CD14-positive monocyte (primary cell): ENCODE results near the gene SIX5. TPM values are rescaled to one million over a fixed set of nuclear protein-coding genes. Genes with fewer than 3 reads are reported as not detected.

Experiments used
- DNase-seq, 3 donors: peaks; one replicate each; pipeline ENCODE4 v3.0.0-alpha.2; 2011 to 2022
- H2AFZ ChIP-seq: 2 replicates; pipeline ENCODE4 v1.6.0; 2012; ENCODE audit warnings: mild to moderate bottlenecking, low read depth, low read length, inconsistent platforms; ENCODE audit not compliant: insufficient read depth, poor library complexity, severe bottlenecking
- H3K27ac ChIP-seq, 2 donors: 1 replicate in 1 of 2; 2 replicates in 1 of 2; pipeline ENCODE4 v1.5.1; 2012 to 2013; ENCODE audit warnings: low read length in 2 of 2, control low read depth in 1 of 2, inconsistent platforms in 1 of 2, low read depth in 1 of 2, mild to moderate bottlenecking in 1 of 2
- H3K27me3 ChIP-seq, 2 donors: one replicate each; pipeline versions ENCODE4 v1.6.0 to v1.6.1; 2011 to 2013; ENCODE audit warnings: low read length in 2 of 2; ENCODE audit not compliant: control insufficient read depth in 2 of 2, insufficient read depth in 2 of 2
- H3K36me3 ChIP-seq, 2 donors: replicated peaks in 1 of 2; 1 replicate in 1 of 2; 2 replicates in 1 of 2; pipeline versions ENCODE4 v1.5.1 to v1.6.1; 2012 to 2013; ENCODE audit warnings: low read length in 2 of 2, control low read depth in 1 of 2, inconsistent platforms in 1 of 2, mild to moderate bottlenecking in 1 of 2; ENCODE audit not compliant: insufficient read depth in 2 of 2, control insufficient read depth in 1 of 2
- H3K4me1 ChIP-seq, 2 donors: 1 replicate in 1 of 2; 2 replicates in 1 of 2; pipeline versions ENCODE4 v1.5.1 to v1.6.1; 2012 to 2013; ENCODE audit warnings: low read length in 2 of 2, control low read depth in 1 of 2, inconsistent platforms in 1 of 2, mild to moderate bottlenecking in 1 of 2, moderate library complexity in 1 of 2; ENCODE audit not compliant: insufficient read depth in 2 of 2, control insufficient read depth in 1 of 2
- H3K4me2 ChIP-seq: replicated peaks from 2 replicates; pipeline ENCODE3; 2012; ENCODE audit warnings: low read length, moderate library complexity, mild to moderate bottlenecking; ENCODE audit not compliant: poor library complexity, severe bottlenecking; ENCODE audit errors: extremely low read depth
- H3K4me3 ChIP-seq, 3 experiments: fragments of 200-600 bp in 1 of 3; sonication (generic) in 1 of 3; replicated peaks in 1 of 3; 1 replicate in 2 of 3; 2 replicates in 1 of 3; pipeline ENCODE4 v1.5.1; 2011 to 2013; ENCODE audit warnings: low read length in 3 of 3, mild to moderate bottlenecking in 3 of 3, control low read depth in 2 of 3, low read depth in 2 of 3, inconsistent platforms in 1 of 3, moderate library complexity in 1 of 3
- H3K79me2 ChIP-seq: 2 replicates; pipeline ENCODE4 v1.6.0; 2012; ENCODE audit warnings: mild to moderate bottlenecking, control low read depth, inconsistent platforms, low read length, moderate library complexity; ENCODE audit not compliant: insufficient read depth
- H3K9ac ChIP-seq: 2 replicates; pipeline ENCODE4 v1.6.0; 2017; ENCODE audit warnings: low read length, mild to moderate bottlenecking; ENCODE audit not compliant: insufficient read depth, poor library complexity, severe bottlenecking
- H3K9me3 ChIP-seq, 2 donors: replicated peaks in 1 of 2; 1 replicate in 1 of 2; 2 replicates in 1 of 2; pipeline versions ENCODE4 v1.5.1 to v1.6.1; 2012 to 2013; ENCODE audit warnings: low read length in 2 of 2, control low read depth in 1 of 2; ENCODE audit not compliant: control insufficient read depth in 1 of 2, insufficient read depth in 1 of 2
- H4K20me1 ChIP-seq: 2 replicates; pipeline ENCODE4 v1.6.0; 2012; ENCODE audit warnings: mild to moderate bottlenecking, low read length, control low read depth, moderate library complexity; ENCODE audit not compliant: insufficient read depth
- H3K27ac Mint-ChIP-seq, 7 donors: one replicate each; pipeline ENCODE4 v1.8.0; 2020; ENCODE audit warnings: mild to moderate bottlenecking in 7 of 7, mixed read lengths in 7 of 7, moderate library complexity in 6 of 7, inconsistent platforms in 2 of 7
- H3K27me3 Mint-ChIP-seq, 3 donors: one replicate each; pipeline ENCODE4 v1.8.0; 2021 to 2022; ENCODE audit warnings: low read depth in 3 of 3, mild to moderate bottlenecking in 3 of 3, mixed read lengths in 3 of 3, moderate library complexity in 3 of 3, inconsistent platforms in 1 of 3
- H3K36me3 Mint-ChIP-seq, 2 donors: one replicate each; pipeline ENCODE4 v1.8.0; 2020; ENCODE audit warnings: mixed read lengths in 2 of 2, inconsistent platforms in 1 of 2, mild to moderate bottlenecking in 1 of 2
- H3K4me1 Mint-ChIP-seq: one replicate; pipeline ENCODE4 v1.8.0; 2020; ENCODE audit warnings: mild to moderate bottlenecking, mixed read lengths
- H3K4me3 Mint-ChIP-seq, 2 donors: one replicate each; pipeline ENCODE4 v1.8.0; 2020; ENCODE audit warnings: mild to moderate bottlenecking in 2 of 2, mixed read lengths in 2 of 2, moderate library complexity in 1 of 2
- H3K9me3 Mint-ChIP-seq, 7 donors: one replicate each; pipeline ENCODE4 v1.8.0; 2020 to 2022; ENCODE audit warnings: mixed read lengths in 7 of 7, mild to moderate bottlenecking in 6 of 7, moderate library complexity in 6 of 7, inconsistent platforms in 2 of 7
- WGBS: methylation state at CpG from one replicate; pipeline ENCODE4 v1.1.5; 2013; ENCODE audit warnings: missing lambda C conversion rate; ENCODE audit not compliant: insufficient coverage; 5-methylcytosine and 5-hydroxymethylcytosine counted together
- intact Hi-C, 2 donors: fragments of 100-400 bp; cut with micrococcal nuclease; formaldehyde crosslinking; loops; one replicate each; pipeline versions ENCODE4 v1.15.0 to v1.15.1; 2023
- polyA plus RNA-seq, 3 donors: library from polyadenylated mRNA; depleted of rRNA in 1 of 3; unstranded in 2 of 3; stranded (reverse) in 1 of 3; fragments of 300-500 nt in 2 of 3; fragments of >200 nt in 1 of 3; fragmentation: Illumina TruSeq in 2 of 3; gene quantifications; 1 replicate in 2 of 3; 2 replicates in 1 of 3; pipeline ENCODE4 v1.2.3, GENCODE V29; 2012 to 2021
- TF ChIP-seq, protein P1 (sequence below): fragments of 200-600 bp; IDR thresholded peaks from one replicate; pipeline ENCODE4 v1.8.0; 2022; ENCODE audit warnings: antibody characterized with exemption, mild to moderate bottlenecking

The SIX5 gene
- polyA plus RNA-seq, 3 donors = 0.04 TPM; not detected in 2

DNA sequence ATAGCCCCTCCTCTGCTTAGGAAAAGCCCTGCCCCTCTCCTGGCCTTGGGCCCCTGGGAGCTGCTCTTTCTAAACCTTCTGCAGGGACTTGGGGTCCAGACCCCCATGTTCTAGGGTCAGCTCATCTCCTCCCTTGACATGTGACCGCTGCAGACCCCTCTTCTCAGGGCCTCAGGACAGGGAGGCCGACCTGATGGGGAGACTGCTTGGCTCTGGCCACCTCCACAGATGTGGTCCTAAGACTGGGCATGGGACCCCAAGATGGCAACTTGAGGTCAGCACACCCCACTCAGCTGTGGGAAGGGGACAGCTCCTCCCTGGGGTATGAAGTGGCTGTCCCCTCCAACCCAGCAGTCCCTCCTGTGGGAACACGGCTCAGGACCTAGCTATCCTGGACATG, 3.9 kb upstream of the SIX5 start:
- Histone ChIP-seq H3K27ac (no peak overlapping the region), H3K27me3 (peaks cover 54 to 85% of the 10 kb centered on the region in 2 donors), H3K4me1 (peaks cover 24 to 31% of the 10 kb centered on the region in 2 donors), H3K4me2 (no peak overlapping the region), H3K79me2 (no peaks in the 10 kb centered on the region), H2AFZ (no peak overlapping the region), H3K9ac (no peak overlapping the region), H3K36me3 (no peaks in the 10 kb centered on the region), H3K4me3 (no peak overlapping the region), H4K20me1 (peaks cover 60% of the 10 kb centered on the region), H3K9me3 (peaks cover 6 to 13% of the 10 kb centered on the region in 2 donors)
- peaks cover 0 to 31% (median 18%) of the 10 kb centered on the region in 7 donors for H3K9me3 Mint-ChIP-seq
- peaks cover 75 to 99% (median 79%) of the 10 kb centered on the region in 3 donors for H3K27me3 Mint-ChIP-seq
- peak overlapping the region in 1 of 2 donors; percentile 81 for H3K4me3 Mint-ChIP-seq
- WGBS = 83% methylated on average over 1 of the region's 3 CpGs
- intact Hi-C loops = no loop called here
- no peak for DNase-seq
- peaks cover 22% of the 10 kb centered on the region for H3K4me1 Mint-ChIP-seq
- H3K27ac Mint-ChIP-seq = no peak overlapping the region
- peaks cover 10 to 12% of the 10 kb centered on the region in 2 donors for H3K36me3 Mint-ChIP-seq
- TF ChIP-seq, protein P1, sequence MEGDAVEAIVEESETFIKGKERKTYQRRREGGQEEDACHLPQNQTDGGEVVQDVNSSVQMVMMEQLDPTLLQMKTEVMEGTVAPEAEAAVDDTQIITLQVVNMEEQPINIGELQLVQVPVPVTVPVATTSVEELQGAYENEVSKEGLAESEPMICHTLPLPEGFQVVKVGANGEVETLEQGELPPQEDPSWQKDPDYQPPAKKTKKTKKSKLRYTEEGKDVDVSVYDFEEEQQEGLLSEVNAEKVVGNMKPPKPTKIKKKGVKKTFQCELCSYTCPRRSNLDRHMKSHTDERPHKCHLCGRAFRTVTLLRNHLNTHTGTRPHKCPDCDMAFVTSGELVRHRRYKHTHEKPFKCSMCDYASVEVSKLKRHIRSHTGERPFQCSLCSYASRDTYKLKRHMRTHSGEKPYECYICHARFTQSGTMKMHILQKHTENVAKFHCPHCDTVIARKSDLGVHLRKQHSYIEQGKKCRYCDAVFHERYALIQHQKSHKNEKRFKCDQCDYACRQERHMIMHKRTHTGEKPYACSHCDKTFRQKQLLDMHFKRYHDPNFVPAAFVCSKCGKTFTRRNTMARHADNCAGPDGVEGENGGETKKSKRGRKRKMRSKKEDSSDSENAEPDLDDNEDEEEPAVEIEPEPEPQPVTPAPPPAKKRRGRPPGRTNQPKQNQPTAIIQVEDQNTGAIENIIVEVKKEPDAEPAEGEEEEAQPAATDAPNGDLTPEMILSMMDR = no peak

DNA sequence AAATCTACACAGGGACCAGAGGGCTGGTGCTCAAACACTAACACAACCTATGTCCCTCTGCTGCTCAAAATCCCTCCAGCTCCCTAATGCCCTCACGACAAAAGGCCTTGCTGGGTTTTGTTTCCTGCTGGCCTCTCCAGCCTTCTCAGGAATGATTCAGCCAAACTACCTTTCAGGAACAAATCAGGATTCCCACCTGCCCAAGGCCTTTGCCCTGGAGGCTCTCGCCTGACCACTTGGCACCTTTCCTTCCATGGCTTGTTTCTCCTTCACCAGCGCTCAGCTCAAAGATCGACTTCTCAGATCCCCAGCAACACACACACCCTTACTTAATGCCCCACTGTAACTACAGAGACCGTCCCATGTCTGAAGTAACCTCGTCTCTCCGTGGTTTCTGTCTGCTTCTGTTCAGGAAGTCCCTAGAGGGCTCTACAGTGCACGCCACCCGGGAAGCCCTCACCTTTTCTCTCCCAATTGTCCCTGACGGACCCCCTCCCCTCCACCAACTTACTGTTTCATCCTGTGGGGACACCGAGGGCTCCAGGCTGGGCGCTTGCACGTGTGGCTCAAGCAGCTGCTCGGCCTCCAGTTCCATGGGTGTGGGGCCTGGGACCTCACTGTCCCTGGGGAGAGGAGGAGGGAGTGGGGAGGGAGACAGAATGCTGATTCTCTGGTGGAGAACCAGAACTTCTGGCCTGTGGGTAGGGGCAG, 3.2 kb upstream of the SIX5 start:
- Mint-ChIP-seq H3K27ac (peak overlapping the region in 1 of 7 donors; percentile 10), H3K9me3 (peaks cover 0 to 29% (median 18%) of the 10 kb centered on the region in 7 donors), H3K36me3 (peaks cover 9 to 10% of the 10 kb centered on the region in 2 donors), H3K4me1 (peaks cover 22% of the 10 kb centered on the region), H3K27me3 (peaks cover 74 to 99% (median 78%) of the 10 kb centered on the region in 3 donors), H3K4me3 (peak overlapping the region in 1 of 2 donors; percentile 81)
- H3K27ac ChIP-seq = no peak overlapping the region
- intact Hi-C loops = no loop called here
- 42% methylated on average over 11 of the region's 14 CpGs for WGBS
- no peak overlapping the region for H3K9ac ChIP-seq
- H3K4me1 ChIP-seq = peaks cover 27 to 35% of the 10 kb centered on the region in 2 donors
- H3K27me3 ChIP-seq = peaks cover 59 to 85% of the 10 kb centered on the region in 2 donors
- peaks cover 57% of the 10 kb centered on the region for H4K20me1 ChIP-seq
- no peak for DNase-seq
- H3K36me3 ChIP-seq = no peaks in the 10 kb centered on the region
- no peak overlapping the region for H3K4me3 ChIP-seq
- no peaks in the 10 kb centered on the region for H3K79me2 ChIP-seq
- H3K4me2 ChIP-seq = no peak overlapping the region
- H2AFZ ChIP-seq = no peak overlapping the region
- H3K9me3 ChIP-seq = peaks cover 6 to 13% of the 10 kb centered on the region in 2 donors
- TF ChIP-seq, protein P1 = no peak
